Endothelial cell of umbilical vein (primary cell): ENCODE measurements around the gene CEP19. TPM values are rescaled to one million over a fixed set of nuclear protein-coding genes. Genes with fewer than 3 reads are reported as not detected.
A peak's percentile ranks its signal among the peaks of the same experiment; 100 is the strongest.

Source experiments
- BruUV-seq: library from RNA; stranded (reverse); fragments of 400-500 nt; replicated peaks from 2 replicates; lab custom pipeline; 2021; lab: Mats Ljungman, UMichigan
- CTCF ChIA-PET: fragments of 300-600, 350-600 bp; sonication (Branson Sonifier 250); formaldehyde crosslinking; loops from one replicate; lab custom pipeline; 2021; ENCODE audit warnings: antibody characterized with exemption, inconsistent platforms; lab: Charles Lee
- POLR2A ChIA-PET: fragments of 300-600, 350-600 bp; sonication (Branson Sonifier 250); formaldehyde crosslinking; loops from one replicate; lab custom pipeline; 2021; ENCODE audit warnings: antibody characterized with exemption, inconsistent platforms; lab: Charles Lee
- DNase-seq: peaks from one replicate; pipeline ENCODE4 v3.0.0-alpha.2; 2011; ENCODE audit warnings: low read depth, low spot score
- FAIRE-seq: peaks from 2 replicates; lab custom pipeline; 2011; peaks lifted over from hg19 to GRCh38; lab: Jason Lieb, UNC
- H2AFZ ChIP-seq: 2 replicates; pipeline ENCODE4 v1.6.0; 2012; ENCODE audit warnings: low read depth, low read length, control low read depth, inconsistent platforms
- H3K27ac ChIP-seq: 2 replicates; pipeline ENCODE4 v1.5.1; 2011; ENCODE audit warnings: low read depth, mild to moderate bottlenecking, control low read depth, low read length, moderate library complexity; ENCODE audit not compliant: insufficient read depth
- H3K27me3 ChIP-seq, 2 experiments: 2 replicates each; pipeline versions ENCODE4 v1.6.0 to v1.6.1; 2011; ENCODE audit warnings: low read length in 2 of 2, mixed read lengths in 1 of 2; ENCODE audit not compliant: control insufficient read depth in 2 of 2, insufficient read depth in 2 of 2
- H3K36me3 ChIP-seq, 2 experiments: 2 replicates in 1 of 2; 3 replicates in 1 of 2; pipeline ENCODE4 v1.5.1; 2011; ENCODE audit warnings: low read length in 2 of 2, mild to moderate bottlenecking in 1 of 2, moderate library complexity in 1 of 2; ENCODE audit not compliant: control insufficient read depth in 2 of 2, insufficient read depth in 2 of 2; ENCODE audit errors: extremely low read depth in 1 of 2
- H3K4me1 ChIP-seq: 3 replicates; pipeline ENCODE4 v1.5.1; 2011; ENCODE audit warnings: mild to moderate bottlenecking, low read length; ENCODE audit not compliant: control insufficient read depth, insufficient read depth; ENCODE audit errors: extremely low read depth
- H3K4me2 ChIP-seq: 2 replicates; pipeline ENCODE4 v1.6.1; 2011; ENCODE audit warnings: low read length, control low read depth, mixed read lengths; ENCODE audit not compliant: insufficient read depth
- H3K4me3 ChIP-seq, 3 experiments: fragments of 200-600 bp in 1 of 3; sonication (generic), shearing (Covaris generic) in 1 of 3; replicated peaks in 1 of 3; 2 replicates each; pipeline ENCODE4 v1.5.1; 2011 to 2016; ENCODE audit warnings: control low read depth in 3 of 3, low read length in 3 of 3, mild to moderate bottlenecking in 2 of 3, inconsistent platforms in 1 of 3, low read depth in 1 of 3, moderate library complexity in 1 of 3; ENCODE audit not compliant: insufficient read depth in 1 of 3
- H3K79me2 ChIP-seq: 2 replicates; pipeline ENCODE4 v1.6.0; 2012; ENCODE audit warnings: low read length, inconsistent platforms; ENCODE audit not compliant: control insufficient read depth, insufficient read depth
- H3K9ac ChIP-seq: replicated peaks from 2 replicates; pipeline ENCODE3; 2011; ENCODE audit warnings: low read length, control low read depth; ENCODE audit not compliant: insufficient read depth; ENCODE audit errors: extremely low read depth
- H3K9me1 ChIP-seq: replicated peaks from 3 replicates; pipeline ENCODE4 v1.6.0; 2011; ENCODE audit warnings: mild to moderate bottlenecking, low read length; ENCODE audit not compliant: control insufficient read depth, insufficient read depth; ENCODE audit errors: extremely low read depth
- H3K9me3 ChIP-seq: replicated peaks from 2 replicates; pipeline ENCODE4 v1.5.1; 2012; ENCODE audit warnings: low read length, inconsistent platforms; ENCODE audit not compliant: control insufficient read depth, insufficient read depth
- H4K20me1 ChIP-seq: replicated peaks from 2 replicates; pipeline ENCODE3; 2011; ENCODE audit warnings: mild to moderate bottlenecking, low read length; ENCODE audit not compliant: control insufficient read depth, insufficient read depth; ENCODE audit errors: extremely low read depth
- CTCF ChIP-seq, 2 donors: IDR thresholded peaks; 1 replicate in 1 of 2; 2 replicates in 1 of 2; pipeline ENCODE4 v1.5.1; 2011; ENCODE audit warnings: low read length in 2 of 2, mild to moderate bottlenecking in 2 of 2, moderate library complexity in 2 of 2, control low read depth in 1 of 2, inconsistent platforms in 1 of 2, low read depth in 1 of 2; ENCODE audit not compliant: insufficient read depth in 1 of 2; ENCODE audit errors: extremely low read depth in 1 of 2
- EZH2 ChIP-seq: IDR thresholded peaks from 2 replicates; pipeline ENCODE4 v1.6.1; 2012; ENCODE audit warnings: borderline replicate concordance, low read depth, mild to moderate bottlenecking, moderate library complexity, low read length, inconsistent platforms; ENCODE audit not compliant: severe bottlenecking
- FOS ChIP-seq: IDR thresholded peaks from 2 replicates; pipeline ENCODE4 v1.6.1; 2011; ENCODE audit warnings: mild to moderate bottlenecking, low read length, moderate library complexity, borderline replicate concordance; ENCODE audit not compliant: insufficient read depth
- GATA2 ChIP-seq: IDR thresholded peaks from 2 replicates; pipeline ENCODE4 v1.7.0; 2011; ENCODE audit warnings: low read depth, mild to moderate bottlenecking, moderate library complexity, mixed read lengths, low read length; ENCODE audit not compliant: insufficient read length, insufficient read depth
- JUN ChIP-seq: IDR thresholded peaks from 2 replicates; pipeline ENCODE4 v1.6.1; 2011; ENCODE audit warnings: borderline replicate concordance, low read depth; ENCODE audit not compliant: insufficient read length, insufficient read depth
- MAX ChIP-seq: IDR thresholded peaks from 2 replicates; pipeline ENCODE4 v1.6.1; 2011; ENCODE audit not compliant: insufficient read depth, insufficient read length
- MYC ChIP-seq: IDR thresholded peaks from one replicate; pipeline ENCODE4 v1.6.1; 2011; ENCODE audit warnings: mild to moderate bottlenecking, low read depth, low read length
- POLR2A ChIP-seq: IDR thresholded peaks from 2 replicates; pipeline ENCODE4 v1.6.1; 2012; ENCODE audit warnings: low read depth, mild to moderate bottlenecking, control low read depth, low read length
- POLR2AphosphoS5 ChIP-seq: IDR thresholded peaks from 2 replicates; pipeline ENCODE4 v1.6.1; 2012; ENCODE audit warnings: low read depth, mild to moderate bottlenecking, control low read depth, low read length, moderate library complexity; ENCODE audit not compliant: insufficient read depth
- dilution Hi-C: fragments of 300-500 bp; cut with MboI; formaldehyde crosslinking; loops from one replicate; pipeline ENCODE4 v1.15.0; 2019; ENCODE audit warnings: low sequenced_read_pairs; ENCODE audit not compliant: extremely low pct_ligation_motif_present
- intact Hi-C: fragments of 100-400 bp; cut with micrococcal nuclease; formaldehyde crosslinking; loops from one replicate; pipeline ENCODE4 v1.10.0; 2022
- polyA plus RNA-seq, 4 experiments: library from polyadenylated mRNA; depleted of rRNA in 3 of 4; stranded (reverse) in 3 of 4; unstranded in 1 of 4; fragments of >200 nt; gene quantifications; 2 replicates each; pipeline versions ENCODE4 v1.2.1 to v1.2.3, GENCODE V29; 2011 to 2012; ENCODE audit warnings: missing spikeins in 1 of 4
- total RNA-seq: library from RNA; stranded (reverse); gene quantifications from 2 replicates; pipeline ENCODE4 v1.2.3, GENCODE V29; 2021

CEP19 gene
- total and polyA plus RNA-seq, 2 donors (not counting 3 experiments of a cell fraction or from before 2014, with no cell fraction given), result 0.87 to 1.6 TPM

GRCh38 chr3:196707566-196707965 is 4.5 kb downstream of the CEP19 start:
- peaks cover 7% of the 10 kb centered on the region for H3K4me1 ChIP-seq
- no peak overlapping the region for H2AFZ ChIP-seq
- no peaks in the 10 kb centered on the region for H3K79me2 ChIP-seq
- peaks cover 0 to 2% of the 10 kb centered on the region in 2 experiments for H3K27me3 ChIP-seq
- no peak overlapping the region for H3K4me3 ChIP-seq
- H3K9ac ChIP-seq, result no peak overlapping the region
- DNase-seq (peak; percentile 82), FAIRE-seq (peak; percentile 26)
- H3K9me3 ChIP-seq, result no peaks in the 10 kb centered on the region
- ChIA-PET CTCF (interaction anchor here (0.6 to 3.1 kb wide), 8 partner anchors 14 to 185 kb away, joined by 3 to 11 read pairs (median 4); no protein-coding TSS in a partner anchor), POLR2A (interaction anchor here (1.0 kb wide), 1 partner anchor 32 kb away, joined by 5 read pairs; the partner anchor contains the start of gene PAK2)
- no peak overlapping the region for H3K27ac ChIP-seq
- no peaks in the 10 kb centered on the region for H4K20me1 ChIP-seq
- H3K9me1 ChIP-seq, result no peaks in the 10 kb centered on the region
- TF ChIP-seq POLR2AphosphoS5, result no peak
- TF ChIP-seq POLR2A, result no peak
- no peak for TF ChIP-seq CTCF (IDR thresholded peaks at IDR 0.05; ENCODE audit: extremely low read depth in 1 of 2, insufficient read depth in 1 of 2, low read depth in 1 of 2, low read length in 2 of 2)
- TF ChIP-seq MYC, result no peak
- no peak for TF ChIP-seq GATA2
- TF ChIP-seq FOS, result no peak
- TF ChIP-seq MAX, result no peak
- no peak for TF ChIP-seq EZH2
- no peak for TF ChIP-seq JUN
- no peak overlapping the region for H3K4me2 ChIP-seq
- BruUV-seq, result no TSS peak
- no peaks in the 10 kb centered on the region for H3K36me3 ChIP-seq
- dilution Hi-C loops (no loop called here), intact Hi-C loops (no loop called here)
